Smooth muscle cell (in vitro differentiated cells): ENCODE results near the gene BEGAIN. TPM values are rescaled to one million over a fixed set of nuclear protein-coding genes. Genes with fewer than 3 reads are reported as not detected.

Experiments
- DNase-seq: peaks from one replicate; lab custom pipeline; 2025; ENCODE audit not compliant: unreplicated experiment; lab: John Stamatoyannopoulos, UW
- H2AFZ ChIP-seq: fragments of 200-600 bp; sonication (generic); 2 replicates; pipeline ENCODE4 v1.6.0; 2016; ENCODE audit warnings: antibody characterized with exemption, low read depth, mild to moderate bottlenecking
- H3F3A ChIP-seq: fragments of 200-600 bp; sonication (generic); 2 replicates; pipeline ENCODE4 v1.6.0; 2017; ENCODE audit warnings: antibody characterized with exemption, low read depth
- H3K27ac ChIP-seq: fragments of 200-600 bp; sonication (generic); 2 replicates; pipeline ENCODE4 v1.5.1; 2016; ENCODE audit warnings: low read depth, mild to moderate bottlenecking
- H3K27me3 ChIP-seq: fragments of 200-600 bp; sonication (generic); 2 replicates; pipeline ENCODE4 v1.6.1; 2016; ENCODE audit warnings: low read depth, mild to moderate bottlenecking
- H3K36me3 ChIP-seq: fragments of 200-600 bp; sonication (generic); 2 replicates; pipeline ENCODE4 v1.5.1; 2016; ENCODE audit warnings: low read depth
- H3K4me1 ChIP-seq: fragments of 200-600 bp; sonication (generic); 2 replicates; pipeline ENCODE4 v1.5.1; 2016; ENCODE audit warnings: low read depth
- H3K4me2 ChIP-seq: fragments of 200-600 bp; sonication (generic); 2 replicates; pipeline ENCODE4 v1.6.0; 2016; ENCODE audit warnings: mild to moderate bottlenecking
- H3K4me3 ChIP-seq: fragments of 200-600 bp; sonication (generic); 2 replicates; pipeline ENCODE4 v1.5.1; 2016; ENCODE audit warnings: mild to moderate bottlenecking
- H3K79me2 ChIP-seq: fragments of 200-600 bp; sonication (generic); 2 replicates; pipeline ENCODE4 v1.6.0; 2016; ENCODE audit warnings: low read depth, mild to moderate bottlenecking
- H3K9ac ChIP-seq: fragments of 200-600 bp; sonication (generic); 2 replicates; pipeline ENCODE4 v1.6.0; 2016; ENCODE audit warnings: low read depth
- H3K9me3 ChIP-seq: fragments of 200-600 bp; sonication (generic); replicated peaks from 2 replicates; pipeline ENCODE4 v1.5.1; 2016; ENCODE audit warnings: low read depth
- H4K20me1 ChIP-seq: fragments of 200-600 bp; sonication (generic); 2 replicates; pipeline ENCODE4 v1.6.0; 2016; ENCODE audit warnings: low read depth
- WGBS: methylation state at CpG from one replicate; pipeline ENCODE4 v1.1.7; 2016; ENCODE audit warnings: low lambda C conversion rate; 5-methylcytosine and 5-hydroxymethylcytosine counted together
- polyA plus RNA-seq: library from polyadenylated mRNA; unstranded; fragments of >200 nt; fragmentation: Nextera tagmentation; extraction: Ambion mirVana; gene quantifications from 2 replicates; pipeline ENCODE4 v1.2.1, GENCODE V29; 2016
- total RNA-seq: library from RNA; depleted of rRNA; stranded (reverse); fragments of >200 nt; gene quantifications from 2 replicates; pipeline ENCODE4 v1.2.3, GENCODE V29; 2014
- TF ChIP-seq, protein P1 (sequence below): fragments of 200-600 bp; sonication (generic); IDR thresholded peaks from 2 replicates; pipeline ENCODE4 v1.5.1; 2017; ENCODE audit warnings: borderline replicate concordance, mild to moderate bottlenecking, antibody characterized with exemption; ENCODE audit not compliant: insufficient read depth, poor library complexity, severe bottlenecking

BEGAIN gene
- total and polyA plus RNA-seq, 2 experiments from 2014 or later = 4.7 to 11.7 TPM

DNA sequence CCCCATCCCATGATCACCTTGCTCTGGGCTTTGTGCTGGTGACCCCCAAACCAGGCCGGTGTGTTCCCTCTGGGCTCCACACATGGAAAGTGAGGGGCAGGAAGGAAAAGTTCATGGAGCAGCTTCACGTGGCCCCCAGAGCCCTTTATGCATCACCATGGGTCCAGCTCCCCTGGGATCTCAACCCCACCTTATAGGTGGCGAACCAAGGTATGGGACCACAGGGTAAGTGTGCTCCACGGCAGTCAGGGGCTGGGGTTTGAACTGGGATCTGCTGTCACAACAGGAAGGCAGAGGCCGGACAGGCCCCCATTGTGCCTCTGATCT lies 7.4 kb upstream of the BEGAIN start:
- Histone ChIP-seq H3K9me3 (no peaks in the 10 kb centered on the region), H3K4me2 (no peak overlapping the region), H3K4me3 (no peak overlapping the region), H4K20me1 (no peaks in the 10 kb centered on the region), H3F3A (no peaks in the 10 kb centered on the region), H3K36me3 (no peaks in the 10 kb centered on the region), H3K9ac (no peak overlapping the region), H3K79me2 (no peaks in the 10 kb centered on the region), H3K27me3 (peaks cover 15% of the 10 kb centered on the region), H3K4me1 (no peaks in the 10 kb centered on the region), H3K27ac (no peak overlapping the region), H2AFZ (no peak overlapping the region)
- DNase-seq = no peak
- TF ChIP-seq, protein P1, sequence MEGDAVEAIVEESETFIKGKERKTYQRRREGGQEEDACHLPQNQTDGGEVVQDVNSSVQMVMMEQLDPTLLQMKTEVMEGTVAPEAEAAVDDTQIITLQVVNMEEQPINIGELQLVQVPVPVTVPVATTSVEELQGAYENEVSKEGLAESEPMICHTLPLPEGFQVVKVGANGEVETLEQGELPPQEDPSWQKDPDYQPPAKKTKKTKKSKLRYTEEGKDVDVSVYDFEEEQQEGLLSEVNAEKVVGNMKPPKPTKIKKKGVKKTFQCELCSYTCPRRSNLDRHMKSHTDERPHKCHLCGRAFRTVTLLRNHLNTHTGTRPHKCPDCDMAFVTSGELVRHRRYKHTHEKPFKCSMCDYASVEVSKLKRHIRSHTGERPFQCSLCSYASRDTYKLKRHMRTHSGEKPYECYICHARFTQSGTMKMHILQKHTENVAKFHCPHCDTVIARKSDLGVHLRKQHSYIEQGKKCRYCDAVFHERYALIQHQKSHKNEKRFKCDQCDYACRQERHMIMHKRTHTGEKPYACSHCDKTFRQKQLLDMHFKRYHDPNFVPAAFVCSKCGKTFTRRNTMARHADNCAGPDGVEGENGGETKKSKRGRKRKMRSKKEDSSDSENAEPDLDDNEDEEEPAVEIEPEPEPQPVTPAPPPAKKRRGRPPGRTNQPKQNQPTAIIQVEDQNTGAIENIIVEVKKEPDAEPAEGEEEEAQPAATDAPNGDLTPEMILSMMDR = no peak
- 83% methylated on average over 5 of the region's 5 CpGs for WGBS

GRCh38 chr14:100593751-100594624 lies 6.8 kb upstream of the BEGAIN start:
- TF ChIP-seq, protein P1 = no peak
- Histone ChIP-seq H2AFZ (no peak overlapping the region), H3K79me2 (no peaks in the 10 kb centered on the region), H3K4me3 (no peak overlapping the region), H4K20me1 (no peaks in the 10 kb centered on the region), H3K9me3 (no peaks in the 10 kb centered on the region), H3K4me2 (no peak overlapping the region), H3K27ac (no peak overlapping the region), H3F3A (no peaks in the 10 kb centered on the region), H3K4me1 (no peaks in the 10 kb centered on the region), H3K27me3 (peaks cover 10% of the 10 kb centered on the region), H3K36me3 (no peaks in the 10 kb centered on the region), H3K9ac (no peak overlapping the region)
- 93% methylated on average over 27 of the region's 27 CpGs for WGBS
- DNase-seq = no peak

DNA sequence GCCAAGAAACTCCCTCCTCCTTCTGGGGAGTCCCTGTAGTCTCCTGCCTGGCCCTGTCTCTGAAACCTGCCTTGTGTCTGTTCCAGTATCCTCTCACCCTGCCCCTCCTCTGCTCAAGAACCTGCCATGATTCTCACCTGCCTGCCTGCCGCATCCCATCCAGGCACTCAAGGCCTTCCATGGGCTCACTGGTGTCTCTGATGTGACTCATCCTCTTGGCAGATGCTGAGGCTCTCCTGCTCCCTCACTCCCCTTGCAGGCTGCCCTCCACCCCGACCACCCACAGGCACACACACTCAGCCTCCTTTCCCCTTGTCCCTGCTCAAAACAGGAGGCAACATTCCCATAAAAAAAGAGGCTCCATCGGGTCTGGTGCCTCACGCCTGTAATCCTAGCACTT lies 5.8 kb upstream of the BEGAIN start:
- no peak overlapping the region for H3K4me3 ChIP-seq
- H3F3A ChIP-seq = no peaks in the 10 kb centered on the region
- DNase-seq = no peak
- H3K27me3 ChIP-seq = peaks cover 9% of the 10 kb centered on the region
- no peaks in the 10 kb centered on the region for H3K36me3 ChIP-seq
- no peaks in the 10 kb centered on the region for H3K4me1 ChIP-seq
- H3K27ac ChIP-seq = no peak overlapping the region
- 70% methylated on average over 4 of the region's 4 CpGs for WGBS
- no peak overlapping the region for H2AFZ ChIP-seq
- H3K9me3 ChIP-seq = no peaks in the 10 kb centered on the region
- TF ChIP-seq, protein P1 = no peak
- no peak overlapping the region for H3K4me2 ChIP-seq
- H3K79me2 ChIP-seq = no peaks in the 10 kb centered on the region
- H3K9ac ChIP-seq = no peak overlapping the region
- no peaks in the 10 kb centered on the region for H4K20me1 ChIP-seq

DNA sequence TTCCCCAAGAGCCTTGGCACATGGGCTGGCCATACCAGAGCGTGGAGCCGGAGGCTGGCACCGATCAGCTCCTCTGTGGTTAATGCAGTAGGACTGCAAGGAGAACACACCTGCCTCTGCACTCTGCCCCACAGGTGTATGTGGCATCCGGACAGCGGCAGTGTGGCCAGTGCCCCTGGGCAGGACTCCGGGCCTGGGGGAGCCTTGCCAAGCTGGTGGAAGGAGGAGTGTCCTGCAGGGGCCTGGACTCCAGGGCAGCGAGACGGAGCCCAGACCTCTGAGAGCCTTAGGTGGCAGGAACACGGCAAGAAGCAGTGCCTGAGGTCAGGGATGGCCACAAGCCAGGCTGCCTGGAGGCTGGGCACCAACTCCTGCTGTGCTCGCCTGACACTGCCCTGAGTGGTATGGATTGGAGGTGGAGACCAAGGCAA lies 5.3 kb upstream of the BEGAIN start:
- Histone ChIP-seq H3K27ac (no peak overlapping the region), H3K4me1 (no peaks in the 10 kb centered on the region), H2AFZ (no peak overlapping the region), H3K9me3 (no peaks in the 10 kb centered on the region), H3K36me3 (no peaks in the 10 kb centered on the region), H3K4me3 (no peak overlapping the region), H3K79me2 (no peaks in the 10 kb centered on the region), H3K27me3 (peaks cover 4% of the 10 kb centered on the region), H4K20me1 (no peaks in the 10 kb centered on the region), H3K4me2 (no peak overlapping the region), H3K9ac (no peak overlapping the region), H3F3A (no peaks in the 10 kb centered on the region)
- DNase-seq = no peak
- TF ChIP-seq, protein P1 = no peak
- 91% methylated on average over 10 of the region's 10 CpGs for WGBS
